Endothelial cell (in vitro differentiated cells): ENCODE results near the gene PPIL4. TPM values are rescaled to one million over a fixed set of nuclear protein-coding genes. Genes with fewer than 3 reads are reported as not detected.

Experiments used
- DNase-seq: peaks from one replicate; pipeline ENCODE4 v3.0.0; 2021; ENCODE audit warnings: low spot score
- H3K27ac Mint-ChIP-seq: one replicate; pipeline ENCODE4 v1.8.0; 2021; ENCODE audit warnings: mixed read lengths, inconsistent platforms; ENCODE audit not compliant: unreplicated experiment
- H3K27me3 Mint-ChIP-seq: one replicate; pipeline ENCODE4 v1.8.0; 2021; ENCODE audit warnings: mild to moderate bottlenecking, moderate library complexity, mixed read lengths, inconsistent platforms; ENCODE audit not compliant: unreplicated experiment
- H3K36me3 Mint-ChIP-seq: one replicate; pipeline ENCODE4 v1.8.0; 2021; ENCODE audit warnings: mild to moderate bottlenecking, low read depth, mixed read lengths, inconsistent platforms; ENCODE audit not compliant: unreplicated experiment
- H3K4me1 Mint-ChIP-seq: one replicate; pipeline ENCODE4 v1.8.0; 2021; ENCODE audit warnings: mild to moderate bottlenecking, mixed read lengths, inconsistent platforms; ENCODE audit not compliant: unreplicated experiment
- H3K4me3 Mint-ChIP-seq: one replicate; pipeline ENCODE4 v1.8.0; 2021; ENCODE audit warnings: mild to moderate bottlenecking, mixed read lengths, inconsistent platforms; ENCODE audit not compliant: unreplicated experiment
- H3K9me3 Mint-ChIP-seq: one replicate; pipeline ENCODE4 v1.8.0; 2021; ENCODE audit warnings: mixed read lengths, inconsistent platforms; ENCODE audit not compliant: unreplicated experiment
- total RNA-seq: library from RNA; stranded (reverse); fragmentation: NEBNext Ultra II Directional; extraction: Animal tissue kit (Norgen Biotek cat#: 25700); gene quantifications from one replicate; pipeline ENCODE4 v1.2.1, GENCODE V29; 2021; ENCODE audit not compliant: unreplicated experiment
- TF ChIP-seq, protein P1 (sequence below): fragments of 200-600 bp; sonication (generic); IDR thresholded peaks from one replicate; pipeline ENCODE4 v1.5.0; 2021; ENCODE audit warnings: antibody characterized with exemption; ENCODE audit not compliant: unreplicated experiment

The PPIL4 gene
- total RNA-seq, 1 donor from 2014 or later = 25.5 TPM

GRCh38 chr6:149455031-149455732, 90.7 kb downstream of the PPIL4 start:
- H3K4me1 Mint-ChIP-seq = no peaks in the 10 kb centered on the region
- no peak overlapping the region for H3K4me3 Mint-ChIP-seq
- no peak overlapping the region for H3K27ac Mint-ChIP-seq
- TF ChIP-seq, protein P1, sequence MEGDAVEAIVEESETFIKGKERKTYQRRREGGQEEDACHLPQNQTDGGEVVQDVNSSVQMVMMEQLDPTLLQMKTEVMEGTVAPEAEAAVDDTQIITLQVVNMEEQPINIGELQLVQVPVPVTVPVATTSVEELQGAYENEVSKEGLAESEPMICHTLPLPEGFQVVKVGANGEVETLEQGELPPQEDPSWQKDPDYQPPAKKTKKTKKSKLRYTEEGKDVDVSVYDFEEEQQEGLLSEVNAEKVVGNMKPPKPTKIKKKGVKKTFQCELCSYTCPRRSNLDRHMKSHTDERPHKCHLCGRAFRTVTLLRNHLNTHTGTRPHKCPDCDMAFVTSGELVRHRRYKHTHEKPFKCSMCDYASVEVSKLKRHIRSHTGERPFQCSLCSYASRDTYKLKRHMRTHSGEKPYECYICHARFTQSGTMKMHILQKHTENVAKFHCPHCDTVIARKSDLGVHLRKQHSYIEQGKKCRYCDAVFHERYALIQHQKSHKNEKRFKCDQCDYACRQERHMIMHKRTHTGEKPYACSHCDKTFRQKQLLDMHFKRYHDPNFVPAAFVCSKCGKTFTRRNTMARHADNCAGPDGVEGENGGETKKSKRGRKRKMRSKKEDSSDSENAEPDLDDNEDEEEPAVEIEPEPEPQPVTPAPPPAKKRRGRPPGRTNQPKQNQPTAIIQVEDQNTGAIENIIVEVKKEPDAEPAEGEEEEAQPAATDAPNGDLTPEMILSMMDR = no peak
- H3K27me3 Mint-ChIP-seq = peaks cover 10% of the 10 kb centered on the region
- H3K9me3 Mint-ChIP-seq = no peaks in the 10 kb centered on the region
- no peaks in the 10 kb centered on the region for H3K36me3 Mint-ChIP-seq
- DNase-seq = no peak

Other genes with a start within 250 kb of the PPIL4 start
- 105 TPM for gene TAB2, start 228.3 kb downstream of the PPIL4 start, total RNA-seq
- 4.8 TPM for gene SUMO4, start 145.8 kb downstream of the PPIL4 start, total RNA-seq
- gene ZC3H12D, start 61.0 kb downstream of the PPIL4 start, total RNA-seq = 0.72 TPM
- 32.2 TPM for gene GINM1, start 20.3 kb upstream of the PPIL4 start, total RNA-seq
- gene KATNA1, start 102.7 kb upstream of the PPIL4 start, total RNA-seq = 12.5 TPM
- gene LATS1, start 172.1 kb upstream of the PPIL4 start, total RNA-seq = 25.3 TPM
- gene NUP43, start 200.5 kb upstream of the PPIL4 start, total RNA-seq = 54.4 TPM
- 58.5 TPM for gene PCMT1, start 203.7 kb upstream of the PPIL4 start, total RNA-seq